Upper lobe of left lung (tissue), 4 donors: ENCODE results near the gene H2AZ2.

ENCODE experiments used
- CTCF ChIP-seq, 6 experiments: fragments of 450-650 bp in 4 of 6; fragments of 200-600 bp in 2 of 6; sonication (generic) in 2 of 6; IDR thresholded peaks; one replicate each; pipeline ENCODE4 v1.5.1; 2016 to 2019; ENCODE audit warnings: antibody characterized with exemption in 6 of 6
- EP300 ChIP-seq, 4 donors: sonication (generic); formaldehyde crosslinking; IDR thresholded peaks; one replicate each; pipeline ENCODE4 v1.5.1; 2017; ENCODE audit warnings: antibody characterized with exemption in 4 of 4, control low read depth in 2 of 4
- POLR2A ChIP-seq, 4 donors: fragments of 450-650 bp; IDR thresholded peaks; one replicate each; pipeline ENCODE4 v1.5.1; 2016 to 2017; ENCODE audit warnings: antibody characterized with exemption in 4 of 4, mild to moderate bottlenecking in 2 of 4

- TF ChIP-seq EP300 (IDR thresholded peaks at IDR 0.05) (no peak), POLR2A (IDR thresholded peaks at IDR 0.05) (no peak), CTCF (IDR thresholded peaks at IDR 0.05) (no peak)
Observed at GRCh38 chr7:44897309-44897708, 49.4 kb upstream of the H2AZ2 start.
